Breast epithelium (tissue), 4 donors: ENCODE measurements around the gene CYTH2. TPM values are rescaled to one million over a fixed set of nuclear protein-coding genes. Genes with fewer than 3 reads are reported as not detected.
"Not testable (repeated sequence)": the region's sequence is repeated elsewhere in the genome, so short reads cannot be mapped to it uniquely, and the experiment has no call there.

Experiments
- DNase-seq, 2 donors: peaks; one replicate each; pipeline ENCODE4 v3.0.0-alpha.2; 2019; ENCODE audit warnings: low spot score in 2 of 2
- H3K27ac ChIP-seq, 2 donors: fragments of 200-600 bp; sonication (generic) in 1 of 2; one replicate each; pipeline ENCODE4 v1.5.1; 2016 to 2019; ENCODE audit warnings: mild to moderate bottlenecking in 1 of 2
- H3K27me3 ChIP-seq, 2 donors: fragments of 200-600 bp; sonication (generic) in 1 of 2; one replicate each; pipeline versions ENCODE4 v1.5.1 to v1.6.0; 2017 to 2019; ENCODE audit warnings: control low read depth in 1 of 2, mild to moderate bottlenecking in 1 of 2
- H3K36me3 ChIP-seq: fragments of 200-600 bp; one replicate; pipeline ENCODE4 v1.5.1; 2019
- H3K4me1 ChIP-seq, 2 donors: fragments of 200-600 bp; sonication (generic); one replicate each; pipeline ENCODE4 v1.5.1; 2016 to 2019; ENCODE audit warnings: control low read depth in 1 of 2
- H3K4me3 ChIP-seq, 3 donors: fragments of 200-600 bp; sonication (generic); 1 replicate in 2 of 3; 2 replicates in 1 of 3; pipeline ENCODE4 v1.5.1; 2016 to 2019; ENCODE audit warnings: mild to moderate bottlenecking in 3 of 3, moderate library complexity in 2 of 3
- H3K9me3 ChIP-seq, 2 donors: fragments of 200-600 bp; sonication (generic) in 1 of 2; one replicate each; pipeline ENCODE4 v1.5.1; 2016 to 2019; ENCODE audit warnings: control low read depth in 1 of 2
- CTCF ChIP-seq, 3 donors: fragments of 450-650 bp; IDR thresholded peaks; one replicate each; pipeline ENCODE4 v1.5.1; 2016 to 2017; ENCODE audit warnings: antibody characterized with exemption in 3 of 3, mild to moderate bottlenecking in 3 of 3, moderate library complexity in 3 of 3
- POLR2A ChIP-seq: fragments of 450-650 bp; IDR thresholded peaks from one replicate; pipeline ENCODE4 v1.6.1; 2016; ENCODE audit warnings: antibody characterized with exemption, mild to moderate bottlenecking, moderate library complexity
- POLR2AphosphoS5 ChIP-seq, 3 donors: sonication (generic); formaldehyde crosslinking; IDR thresholded peaks; one replicate each; pipeline ENCODE4 v1.6.1; 2017; ENCODE audit warnings: antibody characterized with exemption in 3 of 3
- intact Hi-C: fragments of 100-400 bp; cut with DNase I; formaldehyde crosslinking; loops from one replicate; pipeline ENCODE4 v1.15.1; 2023; ENCODE audit warnings: low total_unique reads
- total RNA-seq, 3 donors: library from RNA; depleted of rRNA; stranded (reverse); fragments of >200 nt; gene quantifications; one replicate each; pipeline ENCODE4 v1.1.0, GENCODE V29; 2016

CYTH2 gene
- total RNA-seq, 3 donors from 2014 or later = 42.2 to 74.7 (median 70.4) TPM

GRCh38 chr19:48481846-48482639 is 12.9 kb downstream of the CYTH2 start:
- Histone ChIP-seq H3K27me3 (no peaks in the 10 kb centered on the region), H3K36me3 (no peaks in the 10 kb centered on the region), H3K27ac (peak overlapping the region; percentile 51 to 67), H3K4me3 (no peak overlapping the region), H3K4me1 (no peaks in the 10 kb centered on the region), H3K9me3 (no peaks in the 10 kb centered on the region)
- no peak for DNase-seq
- TF ChIP-seq CTCF (IDR thresholded peaks at IDR 0.05) = no peak
- no peak for TF ChIP-seq POLR2A
- no peak for TF ChIP-seq POLR2AphosphoS5 (IDR thresholded peaks at IDR 0.05)
- intact Hi-C loops = no loop called here

- H3K36me3 ChIP-seq = no peaks in the 10 kb centered on the region
- TF ChIP-seq CTCF (IDR thresholded peaks at IDR 0.05) = no peak
- no peak for TF ChIP-seq POLR2AphosphoS5 (IDR thresholded peaks at IDR 0.05)
- no peak for TF ChIP-seq POLR2A
- intact Hi-C loops = no loop called here
Measured at GRCh38 chr19:48483301-48483700, 14.1 kb downstream of the CYTH2 start.

GRCh38 chr19:48484247-48484893 is 15.2 kb downstream of the CYTH2 start:
- Histone ChIP-seq H3K9me3 (no peaks in the 10 kb centered on the region), H3K27ac (no peak overlapping the region), H3K4me3 (no peak overlapping the region), H3K36me3 (no peaks in the 10 kb centered on the region), H3K27me3 (no peaks in the 10 kb centered on the region), H3K4me1 (peaks cover 3 to 5% of the 10 kb centered on the region in 2 donors)
- no peak for TF ChIP-seq POLR2AphosphoS5 (IDR thresholded peaks at IDR 0.05)
- TF ChIP-seq CTCF (IDR thresholded peaks at IDR 0.05) = no peak
- no peak for TF ChIP-seq POLR2A
- no peak for DNase-seq
- intact Hi-C loops = no loop called here

More at GRCh38 chr19:48483301-48483700, 14.1 kb downstream of the CYTH2 start:
- no peaks in the 10 kb centered on the region for H3K9me3 ChIP-seq
- no peak for DNase-seq
- no peak overlapping the region for H3K27ac ChIP-seq
- peaks cover 3 to 5% of the 10 kb centered on the region in 2 donors for H3K4me1 ChIP-seq
- no peaks in the 10 kb centered on the region for H3K27me3 ChIP-seq
- no peak overlapping the region for H3K4me3 ChIP-seq

GRCh38 chr19:48484931-48485612 is 15.9 kb downstream of the CYTH2 start:
- Histone ChIP-seq H3K36me3 (no peaks in the 10 kb centered on the region), H3K9me3 (no peaks in the 10 kb centered on the region), H3K27ac (no peak overlapping the region), H3K4me3 (no peak overlapping the region), H3K27me3 (no peaks in the 10 kb centered on the region), H3K4me1 (peaks cover 3 to 5% of the 10 kb centered on the region in 2 donors)
- TF ChIP-seq POLR2A (no peak), CTCF (IDR thresholded peaks at IDR 0.05) (no peak), POLR2AphosphoS5 (IDR thresholded peaks at IDR 0.05) (no peak)
- DNase-seq = no peak
- intact Hi-C loops = no loop called here

- H3K27me3 ChIP-seq, H3K9me3 ChIP-seq, H3K4me1 ChIP-seq, H3K36me3 ChIP-seq, H3K4me3 ChIP-seq, intact Hi-C loops, DNase-seq: not testable (repeated sequence)
- peak overlapping the region; percentile 90 to 95 for H3K27ac ChIP-seq
Measured at GRCh38 chr19:48486706-48487105, 17.5 kb downstream of the CYTH2 start.
